GM19467 (cell line): Measurements from ENCODE around the gene EPHB1.

Experiments
- ATAC-seq: cut with Tn5 transposase; IDR thresholded peaks from one replicate; pipeline ENCODE4 v1.9.1; 2021; ENCODE audit warnings: mild to moderate bottlenecking, moderate library complexity; ENCODE audit not compliant: unreplicated experiment

The EPHB1 gene

GRCh38 chr3:135272026-135272669 lies 477.1 kb downstream of the EPHB1 start:
- no peak for ATAC-seq

- ATAC-seq, result no peak
Measured at GRCh38 chr3:135292162-135292561, 497.1 kb downstream of the EPHB1 start.

- ATAC-seq, result no peak
Measured at GRCh38 chr3:135301670-135302069, 506.6 kb downstream of the EPHB1 start.

GRCh38 chr3:135304378-135304777 lies 509.3 kb downstream of the EPHB1 start:
- no peak for ATAC-seq
